Ramos (cell line): ENCODE measurements around the gene IGFL4.

Experiments used
- in situ Hi-C: fragments of 300-500 bp; cut with MboI; formaldehyde crosslinking; loops from one replicate; pipeline ENCODE4 v1.14.3; 2022; ENCODE audit warnings: low sequenced_read_pairs; ENCODE audit not compliant: unreplicated experiment

Gene IGFL4

GRCh38 chr19:46065486-46066071 is 24.8 kb upstream of the IGFL4 start:
- in situ Hi-C loops, result no loop called here

- in situ Hi-C loops, result no loop called here
These were observed 22.4 kb upstream of the IGFL4 start for GRCh38 chr19:46063201-46063600.

- in situ Hi-C loops, result no loop called here
These were observed 19.2 kb upstream of the IGFL4 start for GRCh38 chr19:46060012-46060411.

- in situ Hi-C loops, result no loop called here
These were observed 18.0 kb upstream of the IGFL4 start for GRCh38 chr19:46058778-46059177.

GRCh38 chr19:46056536-46056935 is 15.7 kb upstream of the IGFL4 start:
- in situ Hi-C loops, result no loop called here

- in situ Hi-C loops, result no loop called here
These were observed 12.1 kb upstream of the IGFL4 start for GRCh38 chr19:46052896-46053295.

GRCh38 chr19:46049597-46049996 is 8.8 kb upstream of the IGFL4 start:
- in situ Hi-C loops, result no loop called here

- in situ Hi-C loops, result no loop called here
These were observed 2.7 kb upstream of the IGFL4 start for GRCh38 chr19:46043519-46043918.

- in situ Hi-C loops, result no loop called here
These were observed 1.6 kb upstream of the IGFL4 start for GRCh38 chr19:46042252-46042883.

- in situ Hi-C loops, result no loop called here
These were observed 677 bp downstream of the IGFL4 start for GRCh38 chr19:46040125-46040524.

- in situ Hi-C loops, result no loop called here
These were observed 4.1 kb downstream of the IGFL4 start for GRCh38 chr19:46036744-46037128.

GRCh38 chr19:46035986-46036743 is 4.6 kb downstream of the IGFL4 start:
- in situ Hi-C loops, result no loop called here

- in situ Hi-C loops, result no loop called here
These were observed 5.3 kb downstream of the IGFL4 start for GRCh38 chr19:46035546-46035945.

- in situ Hi-C loops, result no loop called here
These were observed 7.4 kb downstream of the IGFL4 start for GRCh38 chr19:46033401-46033800.

GRCh38 chr19:46032597-46033025 is 8.2 kb downstream of the IGFL4 start:
- in situ Hi-C loops, result no loop called here

- in situ Hi-C loops, result no loop called here
These were observed 8.8 kb downstream of the IGFL4 start for GRCh38 chr19:46031781-46032596.

GRCh38 chr19:46030812-46031550 is 9.8 kb downstream of the IGFL4 start:
- in situ Hi-C loops, result no loop called here

- in situ Hi-C loops, result no loop called here
These were observed 15.0 kb downstream of the IGFL4 start for GRCh38 chr19:46025835-46026234.

GRCh38 chr19:46023311-46023779 is 17.5 kb downstream of the IGFL4 start:
- in situ Hi-C loops, result no loop called here
